Measurements from ENCODE around the gene CAMTA1.

- TF ChIP-seq POLR2A (IDR thresholded peaks at IDR 0.05) (no peak), CTCF (IDR thresholded peaks at IDR 0.05) (no peak), POLR2AphosphoS5 (IDR thresholded peaks at IDR 0.05) (no peak), EP300 (IDR thresholded peaks at IDR 0.05) (no peak)
These were observed 799.4 kb downstream of the CAMTA1 start for GRCh38 chr1:7584643-7585042.

All from stomach (tissue), 4 donors.